Gastrocnemius medialis (tissue), 4 donors: ENCODE results near the gene KIF17. TPM values are rescaled to one million over a fixed set of nuclear protein-coding genes. Genes with fewer than 3 reads are reported as not detected.

Source experiments
- ATAC-seq, 2 donors: fragments of 150-250 bp; one replicate each; pipeline ENCODE4 v1.9.1; 2016
- DNase-seq, 2 donors: peaks; one replicate each; pipeline ENCODE4 v3.0.0-alpha.2; 2019
- H3K27ac ChIP-seq, 4 donors: fragments of 200-600 bp; sonication (generic); 1 replicate in 1 of 4; 2 replicates in 3 of 4; pipeline ENCODE4 v1.5.1; 2016 to 2018; ENCODE audit warnings: mild to moderate bottlenecking in 2 of 4, moderate library complexity in 1 of 4
- H3K27me3 ChIP-seq, 3 donors: fragments of 200-600 bp; sonication (generic) in 2 of 3; 1 replicate in 1 of 3; 2 replicates in 2 of 3; pipeline versions ENCODE4 v1.5.1 to v1.6.0; 2016 to 2019; ENCODE audit warnings: mild to moderate bottlenecking in 1 of 3, moderate library complexity in 1 of 3
- H3K36me3 ChIP-seq, 2 donors: fragments of 200-600 bp; sonication (generic) in 1 of 2; one replicate each; pipeline ENCODE4 v1.5.1; 2017 to 2018
- H3K4me1 ChIP-seq, 2 donors: fragments of 200-600 bp; sonication (generic) in 1 of 2; one replicate each; pipeline ENCODE4 v1.5.1; 2016 to 2017; ENCODE audit warnings: mild to moderate bottlenecking in 2 of 2
- H3K4me3 ChIP-seq, 4 donors: fragments of 200-600 bp; sonication (generic) in 3 of 4; 1 replicate in 1 of 4; 2 replicates in 3 of 4; pipeline ENCODE4 v1.5.1; 2016 to 2019; ENCODE audit warnings: mild to moderate bottlenecking in 2 of 4
- H3K9me3 ChIP-seq, 3 donors: fragments of 200-600 bp; sonication (generic) in 2 of 3; 1 replicate in 1 of 3; 2 replicates in 2 of 3; pipeline ENCODE4 v1.5.1; 2016 to 2019
- POLR2A ChIP-seq, 2 donors: fragments of 450-650 bp; IDR thresholded peaks; one replicate each; pipeline ENCODE4 v1.6.1; 2017; ENCODE audit warnings: antibody characterized with exemption in 2 of 2, mild to moderate bottlenecking in 2 of 2, moderate library complexity in 2 of 2
- in situ Hi-C, 4 donors: fragments of 200-750 bp; cut with MboI; loops; one replicate each; pipeline versions ENCODE4 v1.15.0 to v1.8.0; 2017; ENCODE audit warnings: low sequenced_read_pairs in 4 of 4
- intact Hi-C: fragments of 100-400 bp; cut with DNase I; formaldehyde crosslinking; loops from one replicate; pipeline ENCODE4 v1.15.1; 2023; ENCODE audit warnings: low total_unique reads
- total RNA-seq, 4 donors: library from RNA; depleted of rRNA; stranded (reverse); fragments of >200 nt; gene quantifications; one replicate each; pipeline versions ENCODE4 v1.1.0 to v1.2.3, GENCODE V29; 2016
- TF ChIP-seq, protein P1 (sequence below), 5 experiments: fragments of 450-650 bp in 3 of 5; fragments of 200-600 bp in 2 of 5; sonication (generic) in 2 of 5; IDR thresholded peaks in 4 of 5; conservative IDR thresholded peaks in 1 of 5; 1 replicate in 4 of 5; 2 replicates in 1 of 5; pipeline ENCODE4 v1.5.1; 2016 to 2019; ENCODE audit warnings: antibody characterized with exemption in 5 of 5, mild to moderate bottlenecking in 3 of 5, moderate library complexity in 3 of 5

The KIF17 gene
- total RNA-seq, 4 donors from 2014 or later = 2.6 to 3.8 (median 3.0) TPM

DNA sequence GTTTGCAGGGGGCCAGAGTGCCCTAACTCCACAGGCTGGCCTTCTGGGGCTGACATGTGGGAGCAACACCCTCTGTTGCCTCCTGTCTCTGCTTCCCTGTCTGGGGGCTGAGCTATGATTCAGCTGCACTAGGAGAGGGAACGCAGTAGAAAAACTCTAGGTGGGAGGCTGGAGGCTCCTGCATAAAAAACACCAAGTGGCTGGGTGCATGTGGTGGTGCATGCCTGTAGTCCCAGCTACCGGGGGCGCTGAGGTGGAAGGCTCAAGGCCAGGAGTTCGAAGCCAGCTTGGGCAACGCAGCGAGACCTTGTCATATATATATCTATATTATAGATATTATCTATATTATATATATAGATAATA is 5.6 kb downstream of the KIF17 start:
- H3K4me1 ChIP-seq = no peaks in the 10 kb centered on the region
- DNase-seq = no peak
- peaks cover 5 to 20% (median 11%) of the 10 kb centered on the region in 3 donors for H3K27me3 ChIP-seq
- in situ Hi-C loops = loop anchor here in 1 of 4 donors (25.0 kb wide), 1 partner anchor 650 kb away; no protein-coding TSS in a partner anchor
- no peak overlapping the region for H3K27ac ChIP-seq
- TF ChIP-seq, protein P1, sequence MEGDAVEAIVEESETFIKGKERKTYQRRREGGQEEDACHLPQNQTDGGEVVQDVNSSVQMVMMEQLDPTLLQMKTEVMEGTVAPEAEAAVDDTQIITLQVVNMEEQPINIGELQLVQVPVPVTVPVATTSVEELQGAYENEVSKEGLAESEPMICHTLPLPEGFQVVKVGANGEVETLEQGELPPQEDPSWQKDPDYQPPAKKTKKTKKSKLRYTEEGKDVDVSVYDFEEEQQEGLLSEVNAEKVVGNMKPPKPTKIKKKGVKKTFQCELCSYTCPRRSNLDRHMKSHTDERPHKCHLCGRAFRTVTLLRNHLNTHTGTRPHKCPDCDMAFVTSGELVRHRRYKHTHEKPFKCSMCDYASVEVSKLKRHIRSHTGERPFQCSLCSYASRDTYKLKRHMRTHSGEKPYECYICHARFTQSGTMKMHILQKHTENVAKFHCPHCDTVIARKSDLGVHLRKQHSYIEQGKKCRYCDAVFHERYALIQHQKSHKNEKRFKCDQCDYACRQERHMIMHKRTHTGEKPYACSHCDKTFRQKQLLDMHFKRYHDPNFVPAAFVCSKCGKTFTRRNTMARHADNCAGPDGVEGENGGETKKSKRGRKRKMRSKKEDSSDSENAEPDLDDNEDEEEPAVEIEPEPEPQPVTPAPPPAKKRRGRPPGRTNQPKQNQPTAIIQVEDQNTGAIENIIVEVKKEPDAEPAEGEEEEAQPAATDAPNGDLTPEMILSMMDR (IDR thresholded peaks at IDR 0.05 in 4 of 5, conservative IDR thresholded peaks at IDR 0.05 in 1 of 5) = no peak
- no peak for TF ChIP-seq POLR2A (IDR thresholded peaks at IDR 0.05)
- intact Hi-C loops = no loop called here
- H3K9me3 ChIP-seq = no peaks in the 10 kb centered on the region
- no peaks in the 10 kb centered on the region for H3K36me3 ChIP-seq
- no peak overlapping the region for H3K4me3 ChIP-seq
- ATAC-seq = no peak

DNA sequence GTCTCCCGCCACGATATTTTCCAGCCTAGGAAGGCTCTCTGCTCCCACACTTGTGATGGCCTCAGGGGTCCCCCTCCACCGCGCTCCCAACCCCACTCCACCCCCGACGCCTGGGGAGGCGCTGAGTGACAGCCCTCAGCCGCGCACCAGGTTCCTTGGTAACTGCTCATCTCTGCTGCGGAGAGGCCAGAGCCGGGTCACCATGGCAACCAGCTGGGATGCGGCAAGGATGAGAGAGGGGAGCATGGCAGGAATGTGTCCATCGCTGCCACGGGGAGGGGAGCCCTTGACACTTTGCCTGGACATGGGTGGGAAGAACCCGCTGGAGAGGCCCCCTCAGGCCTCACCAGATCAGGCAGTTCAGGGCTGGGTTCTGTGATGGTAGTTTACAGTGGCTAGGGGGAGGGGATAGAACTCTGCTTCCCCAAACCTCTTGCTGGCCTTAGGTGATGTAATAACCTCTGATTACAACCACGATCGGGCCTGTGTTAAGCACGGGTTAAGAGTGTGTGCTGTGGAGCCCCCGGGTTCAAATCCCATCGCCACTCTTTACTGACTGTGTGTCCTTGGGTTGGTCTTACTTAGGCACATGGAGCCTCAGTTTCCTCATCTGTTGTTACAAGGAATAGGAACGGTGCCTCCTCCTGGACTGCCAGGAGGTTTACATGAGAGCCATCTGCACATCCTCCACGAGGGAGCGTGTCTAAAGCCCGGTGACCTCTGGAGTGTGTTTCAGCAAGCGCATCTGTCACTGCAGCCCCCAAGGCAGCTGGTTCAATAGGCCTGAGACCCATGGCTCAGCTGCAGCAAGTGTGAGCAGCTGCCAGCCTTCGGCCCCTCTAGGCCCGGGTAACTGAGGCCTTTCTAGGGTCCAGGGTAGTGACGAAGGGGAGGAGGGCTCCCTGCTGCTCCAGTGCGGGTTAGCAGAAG is 6.3 kb downstream of the KIF17 start:
- TF ChIP-seq, protein P1 (IDR thresholded peaks at IDR 0.05 in 4 of 5, conservative IDR thresholded peaks at IDR 0.05 in 1 of 5) = no peak
- TF ChIP-seq POLR2A (IDR thresholded peaks at IDR 0.05) = no peak
- in situ Hi-C loops = loop anchor here in 1 of 4 donors (25.0 kb wide), 1 partner anchor 651 kb away; no protein-coding TSS in a partner anchor
- no peaks in the 10 kb centered on the region for H3K36me3 ChIP-seq
- ATAC-seq (no peak), DNase-seq (no peak)
- H3K4me3 ChIP-seq = no peak overlapping the region
- peaks cover 0 to 14% (median 5%) of the 10 kb centered on the region in 3 donors for H3K27me3 ChIP-seq
- no peaks in the 10 kb centered on the region for H3K4me1 ChIP-seq
- H3K9me3 ChIP-seq = no peaks in the 10 kb centered on the region
- no peak overlapping the region for H3K27ac ChIP-seq
- intact Hi-C loops = no loop called here

DNA sequence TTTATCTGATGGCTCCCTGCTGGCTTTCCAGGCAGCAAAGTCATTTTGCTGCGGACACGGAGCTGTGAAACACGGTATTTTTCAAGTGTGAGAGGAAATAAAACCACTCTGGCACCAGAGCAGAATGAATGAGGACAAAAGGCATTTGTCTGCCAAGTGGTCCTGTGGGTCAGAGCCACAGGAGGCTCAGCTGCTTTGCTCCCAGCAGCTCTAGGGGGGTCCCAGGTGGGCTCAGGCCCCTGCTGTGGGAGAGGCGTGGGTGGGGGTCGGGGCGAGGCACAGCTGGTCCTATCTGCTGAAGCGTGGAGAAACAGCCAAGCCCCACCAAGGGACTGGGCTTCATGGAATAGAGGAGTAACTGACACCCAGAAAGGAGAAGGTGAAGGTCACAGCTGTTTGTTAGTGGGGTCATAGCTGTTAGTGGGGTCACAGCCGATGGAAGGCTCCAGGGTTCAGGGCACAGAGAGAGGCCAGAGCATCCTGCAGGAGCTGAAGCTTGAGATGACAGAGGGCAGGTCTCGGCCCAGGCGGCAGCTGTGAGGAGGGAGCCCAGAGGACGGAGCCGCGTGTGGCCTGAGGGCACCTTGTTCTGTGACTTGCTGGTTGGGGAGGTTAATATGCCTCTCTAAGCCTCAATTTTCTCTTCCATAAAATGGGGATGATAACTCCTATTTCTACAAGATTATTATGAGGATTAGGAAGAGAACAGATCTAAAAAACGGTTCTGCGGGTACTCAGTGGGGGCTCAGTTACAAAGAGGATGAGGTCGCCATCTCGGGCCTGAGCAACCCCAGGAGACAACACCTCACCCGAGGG is 7.1 kb downstream of the KIF17 start:
- no peak overlapping the region for H3K27ac ChIP-seq
- in situ Hi-C loops = loop anchor here in 1 of 4 donors (25.0 kb wide), 1 partner anchor 652 kb away; no protein-coding TSS in a partner anchor
- no peak for DNase-seq

DNA sequence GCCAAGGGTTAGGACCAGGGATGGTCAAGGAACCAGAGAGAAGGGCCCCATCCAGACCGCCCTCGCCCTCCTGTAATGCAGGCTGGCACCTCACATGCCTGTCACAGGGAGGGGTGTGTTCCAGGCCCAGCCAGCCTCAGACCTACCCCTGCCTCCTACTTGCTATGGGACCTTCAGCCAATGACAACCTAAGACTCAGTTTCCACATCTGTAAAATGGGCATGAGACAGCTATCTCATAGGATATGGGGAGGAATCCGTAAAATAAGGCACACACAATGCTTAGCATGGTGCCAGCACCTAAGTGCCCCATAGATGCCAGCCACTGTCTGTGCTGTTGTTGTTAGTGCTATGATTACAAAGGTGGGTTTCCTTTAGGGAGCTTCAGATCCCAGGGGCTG is 7.9 kb downstream of the KIF17 start:
- no peak for TF ChIP-seq POLR2A (IDR thresholded peaks at IDR 0.05)
- TF ChIP-seq, protein P1 (IDR thresholded peaks at IDR 0.05 in 4 of 5, conservative IDR thresholded peaks at IDR 0.05 in 1 of 5) = no peak
- DNase-seq (no peak), ATAC-seq (no peak)
- Histone ChIP-seq H3K36me3 (no peaks in the 10 kb centered on the region), H3K4me3 (no peak overlapping the region), H3K27me3 (no peaks in the 10 kb centered on the region), H3K4me1 (no peaks in the 10 kb centered on the region), H3K27ac (no peak overlapping the region), H3K9me3 (no peaks in the 10 kb centered on the region)
- in situ Hi-C loops = loop anchor here in 1 of 4 donors (25.0 kb wide), 1 partner anchor 652 kb away; no protein-coding TSS in a partner anchor
- intact Hi-C loops = no loop called here

More for the DNA sequence above, 7.1 kb downstream of the KIF17 start:
- TF ChIP-seq, protein P1 (IDR thresholded peaks at IDR 0.05 in 4 of 5, conservative IDR thresholded peaks at IDR 0.05 in 1 of 5) = no peak
- no peak for TF ChIP-seq POLR2A (IDR thresholded peaks at IDR 0.05)
- Histone ChIP-seq H3K27me3 (peaks cover 0 to 5% (median 0%) of the 10 kb centered on the region in 3 donors), H3K4me1 (no peaks in the 10 kb centered on the region), H3K36me3 (no peaks in the 10 kb centered on the region), H3K9me3 (no peaks in the 10 kb centered on the region), H3K4me3 (no peak overlapping the region)
- ATAC-seq = no peak
- intact Hi-C loops = no loop called here
